Stimulated activated CD8-positive, alpha-beta memory T cell treated with anti-CD3 and anti-CD28 coated beads, Interleukin-15, amount 100 ng/mL, for 4 hours (primary cell): ENCODE results near the gene SLC4A3.
"Not testable (repeated sequence)": the region's sequence is repeated elsewhere in the genome, so short reads cannot be mapped to it uniquely, and the experiment has no call there.

Experiments used
- DNase-seq, 2 donors: peaks; one replicate each; pipeline ENCODE4 v3.0.0-alpha.2; 2020; ENCODE audit warnings: low read depth in 2 of 2

The SLC4A3 gene

DNA sequence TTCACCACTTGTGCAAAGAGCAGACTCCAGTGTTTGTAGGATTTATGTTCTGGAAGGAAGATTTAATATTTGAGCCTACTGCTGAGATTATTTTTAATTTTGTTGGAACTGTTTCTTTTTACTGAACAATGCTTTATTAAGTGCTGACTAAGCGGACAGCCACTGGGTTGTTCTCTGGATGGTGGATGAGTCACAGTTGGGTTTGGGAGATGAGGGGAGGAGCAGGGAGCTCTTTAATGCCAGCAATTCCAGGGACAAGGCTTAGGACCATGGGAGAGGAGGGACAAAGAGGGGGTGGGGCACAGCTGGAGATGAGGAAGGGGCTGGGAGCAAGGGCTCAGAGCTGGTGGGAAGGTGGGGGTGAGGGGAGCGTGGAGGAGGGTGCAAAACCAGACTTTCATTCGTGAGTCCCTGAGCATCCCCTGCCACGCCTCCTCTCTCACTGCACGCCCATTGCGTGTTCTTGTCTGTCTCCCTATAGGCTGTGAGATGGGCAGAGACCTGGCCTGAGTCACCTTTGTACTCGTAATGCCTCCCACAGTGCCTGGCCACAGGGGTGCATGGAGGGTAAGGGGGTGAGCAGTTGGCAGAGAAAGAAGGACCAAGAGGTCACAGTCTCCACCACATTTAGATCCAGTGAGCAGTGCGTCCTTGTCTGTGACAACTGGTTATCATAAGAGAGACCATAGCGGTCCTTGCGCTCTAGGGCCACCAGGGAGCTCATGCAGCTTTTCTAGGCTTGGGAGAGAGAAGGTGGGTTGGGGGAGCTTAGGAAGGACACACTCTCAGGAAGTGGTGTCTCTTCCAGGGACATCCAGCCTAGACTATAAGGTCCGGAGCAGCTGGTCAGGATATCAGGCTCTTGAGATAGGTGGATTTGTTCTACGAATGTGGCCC, 18.4 kb downstream of the SLC4A3 start:
- no peak for DNase-seq

DNA sequence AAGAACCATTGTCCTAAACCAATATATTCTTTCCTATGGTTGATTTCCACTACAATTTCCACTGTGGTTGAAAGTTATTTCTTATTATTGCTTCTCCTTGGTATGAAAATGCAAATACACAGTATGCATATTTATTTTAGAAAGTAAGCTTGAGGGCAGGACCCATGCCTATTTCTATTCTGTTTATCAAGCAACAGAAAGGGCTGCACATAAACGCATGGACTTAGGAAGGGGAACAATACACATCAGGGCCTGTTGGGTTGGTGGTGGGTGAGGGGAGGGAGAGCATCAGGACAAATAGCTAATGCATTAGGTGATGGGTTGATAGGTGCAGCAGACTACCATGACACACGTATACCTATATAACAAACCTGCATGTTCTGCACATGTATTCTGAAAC, 20.7 kb downstream of the SLC4A3 start:
- no peak for DNase-seq

DNA sequence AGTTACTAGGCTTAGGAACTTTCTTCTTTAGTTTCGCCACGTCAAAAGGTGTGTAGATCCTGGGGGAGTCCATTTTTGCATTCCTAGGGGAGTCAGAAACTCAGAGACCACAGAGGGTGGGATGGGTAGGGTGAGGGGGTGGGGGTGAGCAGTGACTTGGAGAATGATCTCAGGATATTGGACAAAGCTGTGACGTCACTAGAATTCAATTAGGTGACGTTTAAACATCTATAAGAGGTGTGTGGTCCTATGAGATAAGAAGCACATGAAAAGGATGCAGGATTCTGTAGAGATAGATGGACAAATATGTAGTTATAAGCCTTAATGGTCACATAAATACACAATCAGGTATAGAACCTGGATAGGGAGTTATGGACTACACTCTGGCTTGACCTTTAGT, 21.5 kb downstream of the SLC4A3 start:
- no peak for DNase-seq

DNA sequence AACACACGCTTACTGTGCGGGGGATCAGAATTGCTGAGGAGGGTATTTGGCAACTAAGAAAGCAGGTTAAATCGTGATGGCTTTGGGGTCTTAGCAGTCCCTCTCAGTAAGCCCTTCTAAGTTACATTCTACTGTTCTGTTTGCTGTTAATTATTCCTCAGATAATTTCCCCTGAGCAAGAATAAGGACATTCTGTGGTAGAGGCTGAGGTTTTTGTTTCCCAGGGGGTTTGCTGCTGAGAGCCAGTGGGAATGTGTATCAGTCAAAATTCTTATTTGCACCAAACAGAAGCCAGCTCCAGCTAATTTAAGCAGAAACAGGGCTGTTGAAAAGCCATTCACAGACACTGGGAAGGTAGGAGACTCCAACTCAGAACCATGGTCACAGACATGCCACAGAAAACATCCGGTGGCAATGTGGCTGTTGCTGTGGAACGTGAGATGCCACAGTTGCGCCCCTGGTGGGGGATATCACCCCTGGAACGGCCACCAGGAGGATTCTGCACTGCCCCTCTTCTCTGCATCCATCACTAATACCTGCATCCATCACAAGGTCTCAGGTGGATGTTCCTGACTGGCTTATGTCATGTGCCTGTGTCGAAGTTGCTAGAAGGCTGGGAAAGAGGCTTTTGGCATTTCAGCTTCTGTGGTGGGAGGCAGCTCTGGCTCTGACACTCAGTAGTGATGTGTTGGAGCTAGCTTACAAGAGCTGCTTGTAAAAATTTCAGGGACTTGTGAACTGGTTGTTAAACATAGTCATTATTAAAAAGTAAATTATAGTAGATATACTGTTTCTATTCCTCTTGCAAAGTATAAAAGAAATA, 23.2 kb downstream of the SLC4A3 start:
- DNase-seq: no peak

DNA sequence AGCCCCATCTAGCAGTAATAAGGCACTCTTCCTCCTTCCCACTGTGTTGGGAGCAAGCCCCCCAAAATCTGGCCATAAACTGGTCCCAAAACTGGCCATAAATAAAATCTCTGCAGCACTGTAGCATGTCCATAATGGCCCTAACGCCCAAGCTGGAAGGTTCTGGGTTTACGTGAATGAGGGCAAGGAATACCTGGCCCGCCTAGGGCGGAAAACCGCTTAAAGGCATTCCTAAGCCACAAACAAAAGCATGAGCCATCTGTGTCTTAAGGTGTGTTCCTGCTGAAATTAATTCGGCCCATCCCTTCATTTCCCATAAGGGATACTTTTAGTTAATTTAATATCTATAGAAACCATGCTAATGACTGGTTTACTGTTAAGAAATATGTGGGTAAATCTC, 24.2 kb downstream of the SLC4A3 start:
- not testable (repeated sequence) for DNase-seq

DNA sequence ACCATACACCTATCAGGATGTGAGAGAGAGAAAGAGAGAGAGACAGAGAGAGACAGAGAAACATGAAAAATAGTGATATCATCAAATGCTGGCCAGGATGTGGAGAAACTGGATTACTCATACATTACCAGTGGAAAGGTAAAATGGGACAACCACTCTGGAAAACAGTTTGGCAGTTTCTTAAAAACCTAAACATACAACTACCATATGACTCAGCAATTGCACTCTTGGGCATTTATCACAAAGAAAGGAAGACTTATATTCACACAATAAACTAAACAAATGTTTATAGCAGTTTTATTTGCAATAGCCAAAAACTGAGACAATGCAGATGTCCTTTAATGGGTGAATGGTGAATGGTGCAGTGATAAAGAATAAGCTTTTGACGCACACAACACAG, 29.1 kb downstream of the SLC4A3 start:
- no peak for DNase-seq

DNA sequence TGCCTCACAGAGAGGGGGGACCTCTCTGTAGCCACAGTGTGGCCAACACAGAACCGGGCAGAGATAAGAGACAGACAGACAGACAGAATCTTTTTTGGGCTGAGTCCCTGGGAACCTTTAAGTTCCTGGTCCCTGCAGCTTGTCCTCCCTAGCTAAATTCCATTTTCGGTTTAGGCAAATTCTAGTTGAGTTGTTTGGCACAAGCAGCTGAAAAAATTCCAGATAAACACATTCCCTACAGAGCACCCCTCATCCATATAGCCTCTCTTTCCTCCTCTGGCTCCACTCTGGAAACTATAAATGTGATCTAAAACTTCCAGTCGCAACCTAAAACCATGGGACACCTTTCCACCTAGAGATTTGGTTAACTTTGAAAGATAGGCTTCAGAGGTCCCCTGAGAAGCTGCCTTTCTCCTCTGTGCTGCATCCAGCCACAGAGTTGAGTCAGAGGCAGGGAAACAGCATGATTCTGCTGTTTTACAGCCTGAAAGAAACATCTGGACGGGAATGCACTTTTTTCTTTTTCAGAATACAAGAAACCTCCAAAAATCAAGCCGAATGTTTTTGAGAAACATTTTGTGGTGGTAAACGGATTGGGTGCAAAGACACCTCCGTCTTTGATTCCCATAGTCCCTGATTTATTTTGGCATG, 30.9 kb downstream of the SLC4A3 start:
- DNase-seq: no peak

DNA sequence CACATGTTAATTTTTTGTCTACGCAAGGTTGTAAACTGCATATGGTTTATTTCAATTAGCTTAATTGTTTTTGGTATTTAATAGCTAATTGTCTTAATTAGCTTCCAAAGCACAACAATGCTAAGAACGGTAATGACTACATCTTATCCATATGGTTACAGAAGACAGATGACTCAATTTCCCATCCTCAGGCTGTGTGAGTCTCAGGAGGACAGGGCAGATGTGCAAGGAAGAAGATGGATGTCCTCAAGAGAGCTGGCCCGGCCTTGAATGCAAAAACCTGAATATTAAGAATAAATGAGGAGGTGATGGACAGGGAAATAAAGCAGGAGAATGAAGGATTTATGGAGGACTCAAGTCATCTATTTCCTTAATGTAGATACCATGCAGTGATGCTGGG, 31.4 kb downstream of the SLC4A3 start:
- DNase-seq: no peak

DNA sequence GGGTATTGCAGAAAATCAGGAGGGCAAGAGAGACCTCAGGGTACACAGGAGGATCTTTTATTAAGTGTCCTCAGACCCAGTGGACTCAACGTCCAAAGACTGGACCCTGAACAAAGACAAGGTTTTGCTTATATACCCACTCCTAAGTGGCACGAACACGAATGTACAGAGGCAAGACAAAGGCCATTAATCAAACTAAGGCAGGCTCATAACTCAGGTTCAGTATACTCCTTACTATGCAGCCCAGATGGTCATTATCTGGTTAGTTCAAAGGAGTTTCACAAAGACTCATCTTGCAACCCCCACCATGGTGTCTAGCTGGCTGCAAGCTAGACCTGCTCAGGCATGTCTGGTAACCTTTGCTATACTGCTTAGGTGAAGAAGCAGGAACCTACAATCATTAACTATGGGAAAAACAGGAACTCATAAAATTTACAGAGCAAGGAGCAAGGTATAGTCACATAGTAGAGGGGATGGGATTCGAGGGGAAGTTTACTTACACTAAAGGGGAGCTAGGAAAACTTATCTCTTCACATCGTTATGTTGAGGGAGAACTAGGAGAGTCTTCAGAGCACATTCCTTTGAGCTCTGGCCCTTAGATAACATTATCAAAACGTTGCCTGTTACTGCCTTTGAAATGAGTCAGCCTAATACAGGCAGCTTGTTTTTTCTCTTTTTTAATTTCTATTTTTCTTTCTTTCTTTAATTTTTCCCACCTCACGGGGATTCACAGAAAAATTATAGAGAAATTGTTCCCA, 33.9 kb downstream of the SLC4A3 start:
- DNase-seq: no peak

DNA sequence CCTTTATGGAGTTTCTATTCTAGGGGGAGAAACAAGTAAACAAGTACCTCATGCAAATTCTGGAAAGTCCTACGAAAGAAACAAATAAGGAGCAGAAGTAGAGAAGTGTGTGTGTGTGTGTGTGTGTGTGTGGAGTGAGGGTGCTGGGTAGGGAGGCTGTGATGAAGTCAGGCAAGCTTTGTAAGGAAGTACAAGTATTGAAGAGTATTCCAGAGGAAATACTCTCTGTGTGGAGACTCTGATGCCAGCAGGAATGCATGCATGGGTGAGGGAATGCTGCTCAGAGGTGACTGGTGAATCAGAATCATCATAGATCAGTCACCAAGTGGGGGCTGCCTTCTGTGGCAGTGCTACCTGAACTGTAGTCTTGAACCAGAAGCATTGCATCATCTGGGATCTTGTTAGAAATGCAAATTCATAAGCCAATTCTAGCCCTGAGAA, 34.5 kb downstream of the SLC4A3 start:
- no peak for DNase-seq

DNA sequence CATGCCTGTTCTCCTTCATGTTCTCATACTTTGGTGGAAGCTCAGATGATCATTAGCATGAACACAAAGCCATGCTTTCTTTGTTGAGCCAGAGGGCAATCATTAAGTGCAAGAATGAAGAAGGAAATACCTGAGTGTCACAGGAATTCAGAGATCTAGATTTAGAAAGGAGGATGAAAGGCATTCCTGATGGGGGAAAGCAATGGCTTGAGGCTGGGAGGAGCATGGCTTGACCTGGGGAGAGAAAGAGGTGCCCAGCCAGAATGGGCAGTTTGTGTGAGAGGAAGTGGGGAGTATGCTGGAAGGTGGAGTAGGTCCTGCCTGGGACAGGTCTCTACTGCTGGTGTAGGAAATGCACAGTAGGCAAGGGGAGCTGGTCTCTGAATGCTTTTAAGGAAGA, 35.1 kb downstream of the SLC4A3 start:
- DNase-seq: no peak

DNA sequence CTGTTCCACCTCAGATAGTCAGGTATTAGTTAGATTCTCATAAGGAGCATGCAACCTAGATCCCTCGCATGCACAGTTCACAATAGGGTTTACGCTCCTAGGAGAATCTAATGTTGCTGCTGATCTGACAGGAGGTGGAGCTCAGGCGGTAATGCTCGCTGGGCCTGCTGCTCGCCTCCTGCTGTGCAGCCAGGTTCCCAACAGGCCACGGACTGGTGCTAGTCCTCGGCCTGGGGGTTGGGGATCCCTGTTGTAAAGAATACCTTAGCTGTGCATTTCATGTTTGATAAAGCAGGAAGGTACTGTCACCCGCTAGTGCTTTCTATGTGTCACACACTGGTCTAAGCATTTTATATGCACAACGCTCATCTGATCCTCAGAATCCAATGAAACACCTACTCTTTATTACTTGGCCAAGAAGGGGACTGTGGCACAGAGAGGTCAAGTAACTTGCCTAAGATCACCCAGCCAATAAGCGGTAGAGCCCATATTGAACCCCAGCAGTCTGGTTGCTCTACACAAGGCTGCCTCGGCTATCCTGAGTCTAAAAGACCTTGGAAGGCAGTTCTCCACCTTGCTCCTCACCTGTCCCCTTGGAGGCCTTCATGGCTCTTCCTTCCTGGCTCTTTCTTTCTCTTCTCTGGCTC, 35.8 kb downstream of the SLC4A3 start:
- no peak for DNase-seq

DNA sequence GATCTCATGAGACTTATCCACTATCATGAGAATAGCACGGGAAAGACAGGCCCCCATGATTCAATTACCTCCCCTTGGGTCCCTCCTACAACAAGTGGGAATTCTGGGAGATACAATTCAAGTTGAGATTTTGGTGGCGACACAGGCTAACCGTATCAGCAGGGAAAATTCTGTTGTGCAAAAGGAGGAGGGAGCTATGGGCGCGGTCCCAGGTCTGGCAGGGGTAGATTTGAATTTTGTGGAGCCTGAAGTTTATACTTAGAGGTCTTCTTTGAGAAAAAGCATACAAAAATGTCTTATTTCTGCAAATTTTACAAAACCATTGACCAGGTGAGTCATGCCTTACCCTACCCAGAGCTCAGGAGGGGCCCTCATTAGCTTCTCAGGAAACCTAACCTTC, 36.6 kb downstream of the SLC4A3 start:
- no peak for DNase-seq

DNA sequence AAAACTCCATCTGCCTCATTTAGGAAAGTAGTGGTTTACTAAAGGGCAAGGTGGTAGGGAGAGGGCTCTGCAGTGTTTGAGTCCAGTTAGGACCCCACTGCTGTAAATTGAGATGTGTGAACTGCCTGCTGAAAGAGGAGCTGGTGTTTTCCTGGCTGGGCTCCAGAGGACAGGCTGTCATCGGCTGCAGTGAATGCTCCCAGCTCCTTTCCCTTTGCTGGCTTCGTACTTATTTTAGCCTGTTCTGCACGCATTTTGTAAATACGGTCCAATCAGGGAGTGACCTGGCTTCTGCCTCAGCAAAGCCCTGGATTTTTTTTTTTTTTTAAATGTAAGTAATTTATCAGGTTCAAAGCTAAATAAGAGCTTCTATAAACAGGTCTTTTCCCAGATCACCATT, 37.5 kb downstream of the SLC4A3 start:
- no peak for DNase-seq

DNA sequence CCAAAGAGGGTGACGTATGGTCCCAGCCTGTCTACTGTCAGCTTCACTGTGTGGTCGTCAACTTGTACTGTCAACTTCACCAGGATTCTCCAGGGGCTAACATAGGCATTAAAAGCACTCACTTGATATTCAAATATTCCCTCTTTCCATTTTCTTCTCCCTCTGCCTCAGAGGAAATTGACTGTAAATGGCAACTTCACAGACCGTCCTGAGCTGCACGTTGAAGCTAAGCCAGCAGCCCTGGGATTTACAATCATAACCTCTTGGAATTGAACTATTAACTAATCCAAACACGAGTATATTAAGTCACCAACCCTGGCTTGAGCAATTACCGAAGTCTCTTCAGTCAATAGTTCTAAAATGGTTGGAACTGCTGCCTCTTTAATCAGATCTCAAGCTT, 38.5 kb downstream of the SLC4A3 start:
- DNase-seq: no peak

DNA sequence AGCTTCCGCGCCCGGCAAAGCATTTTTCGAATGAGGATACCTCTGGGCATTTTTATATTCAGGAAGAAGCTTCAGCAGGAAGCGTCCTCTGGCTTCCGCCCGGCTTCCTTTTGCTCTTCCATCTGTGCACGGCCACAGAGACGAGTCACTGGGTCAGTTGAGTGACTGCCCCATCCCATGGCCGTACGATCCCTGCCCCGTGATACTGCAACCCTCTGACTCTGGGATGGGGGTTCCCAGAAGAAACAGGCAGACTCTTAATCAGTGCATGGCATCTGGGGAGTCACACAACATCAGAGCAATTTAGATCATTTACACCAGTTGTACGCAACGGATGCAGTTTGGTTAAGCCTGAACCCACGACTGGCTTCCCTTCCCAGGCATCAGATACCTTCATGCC, 40.9 kb downstream of the SLC4A3 start:
- no peak for DNase-seq

DNA sequence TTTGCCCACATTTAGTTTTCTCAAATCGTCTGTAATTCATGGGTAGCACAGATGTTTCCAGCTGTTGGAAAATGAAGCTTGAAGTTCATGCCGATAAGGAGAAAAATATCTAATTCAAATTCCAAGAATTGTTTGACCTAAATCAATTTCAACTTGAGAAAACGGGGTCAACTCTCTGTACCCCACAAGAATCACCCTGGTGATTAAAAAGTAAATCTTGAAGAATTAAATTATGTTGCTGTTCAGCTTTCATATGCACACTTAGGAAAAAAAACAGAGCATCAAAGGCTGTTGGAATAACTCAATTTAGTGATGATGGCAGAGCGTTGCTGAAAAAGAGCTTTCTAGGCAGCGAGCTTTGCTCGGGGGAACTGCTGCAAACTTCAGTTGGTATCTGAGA, 43.0 kb downstream of the SLC4A3 start:
- DNase-seq: no peak

DNA sequence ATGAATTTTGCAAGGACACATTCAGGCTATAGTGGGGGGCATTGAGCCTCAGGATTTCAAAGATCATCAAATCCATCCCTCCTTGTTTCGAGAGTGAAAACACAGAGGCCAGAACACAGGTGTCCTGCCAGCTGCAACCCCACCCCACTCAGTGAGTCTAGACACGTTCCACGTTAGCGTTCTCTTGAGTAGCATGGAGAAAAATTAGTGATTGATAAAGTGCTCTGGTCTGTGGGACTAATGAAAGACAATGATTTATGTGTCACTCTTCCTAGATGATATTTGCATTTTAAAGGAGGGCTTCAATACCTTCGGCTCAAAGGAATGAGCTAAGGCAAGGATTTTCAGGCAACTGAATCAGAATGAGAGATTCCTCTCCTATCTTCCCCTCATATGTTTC, 43.8 kb downstream of the SLC4A3 start:
- no peak for DNase-seq

DNA sequence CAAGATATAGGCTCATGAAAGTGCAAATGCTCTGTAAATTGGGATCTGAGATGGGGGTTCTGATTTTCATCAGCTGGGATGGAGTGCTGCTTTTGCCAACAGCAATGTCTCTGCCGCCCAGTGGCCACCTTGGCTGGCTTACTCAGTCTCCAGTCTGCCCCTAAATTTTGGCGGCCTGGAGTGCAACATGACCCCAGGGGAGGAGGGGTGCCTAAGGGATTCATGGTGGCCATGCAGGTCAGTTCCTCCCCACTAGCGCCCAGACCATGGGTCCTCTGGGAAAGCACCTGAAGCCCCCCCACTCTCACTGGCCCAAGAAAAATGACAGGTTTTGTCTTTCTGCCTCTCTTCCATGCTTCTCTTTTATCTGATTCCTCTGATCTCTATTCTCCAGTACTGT, 45.0 kb downstream of the SLC4A3 start:
- DNase-seq: no peak

DNA sequence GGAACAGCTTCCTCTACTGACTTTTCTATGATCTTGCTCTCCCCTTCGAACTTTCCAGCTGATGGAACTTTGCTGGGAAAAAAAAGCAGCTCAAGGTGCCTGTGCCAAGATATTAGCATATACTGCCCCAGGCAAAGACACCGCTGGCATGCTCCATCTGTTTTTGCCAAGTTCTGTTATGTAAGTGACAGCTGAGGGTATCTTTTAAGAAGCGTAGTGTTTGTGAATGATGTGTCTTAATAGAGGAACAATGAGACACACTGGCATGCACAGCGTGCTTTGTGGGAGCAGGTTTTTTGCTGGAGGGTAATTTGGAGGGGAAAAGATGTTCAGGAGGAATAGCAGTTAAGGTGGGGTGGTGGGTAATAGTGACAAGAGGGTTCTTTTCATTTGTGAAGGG, 47.8 kb downstream of the SLC4A3 start:
- DNase-seq: no peak

DNA sequence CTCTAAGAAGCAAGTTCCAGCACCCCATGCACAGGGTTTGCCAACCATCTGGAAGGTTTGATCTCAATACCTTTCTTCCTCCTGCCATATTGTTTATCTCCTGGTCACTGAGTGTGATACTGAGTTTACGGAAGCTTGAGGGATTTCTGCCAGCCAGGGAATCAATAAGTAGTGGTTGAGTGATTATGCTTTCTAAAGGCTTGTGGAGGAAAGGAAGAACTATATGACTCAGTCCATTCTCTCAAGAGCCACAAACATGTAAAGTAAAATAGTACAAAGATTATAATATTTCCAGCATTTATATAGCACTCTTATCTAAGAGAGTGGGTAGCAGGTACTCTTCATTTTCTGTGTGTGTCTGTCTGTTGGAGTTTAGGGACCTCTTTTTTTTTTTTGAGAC, 49.2 kb downstream of the SLC4A3 start:
- no peak for DNase-seq
